Measurements from ENCODE around the gene HEY2.
"Not testable (repeated sequence)": the region's sequence is repeated elsewhere in the genome, so short reads cannot be mapped to it uniquely, and the experiment has no call there.

Gene HEY2

DNA sequence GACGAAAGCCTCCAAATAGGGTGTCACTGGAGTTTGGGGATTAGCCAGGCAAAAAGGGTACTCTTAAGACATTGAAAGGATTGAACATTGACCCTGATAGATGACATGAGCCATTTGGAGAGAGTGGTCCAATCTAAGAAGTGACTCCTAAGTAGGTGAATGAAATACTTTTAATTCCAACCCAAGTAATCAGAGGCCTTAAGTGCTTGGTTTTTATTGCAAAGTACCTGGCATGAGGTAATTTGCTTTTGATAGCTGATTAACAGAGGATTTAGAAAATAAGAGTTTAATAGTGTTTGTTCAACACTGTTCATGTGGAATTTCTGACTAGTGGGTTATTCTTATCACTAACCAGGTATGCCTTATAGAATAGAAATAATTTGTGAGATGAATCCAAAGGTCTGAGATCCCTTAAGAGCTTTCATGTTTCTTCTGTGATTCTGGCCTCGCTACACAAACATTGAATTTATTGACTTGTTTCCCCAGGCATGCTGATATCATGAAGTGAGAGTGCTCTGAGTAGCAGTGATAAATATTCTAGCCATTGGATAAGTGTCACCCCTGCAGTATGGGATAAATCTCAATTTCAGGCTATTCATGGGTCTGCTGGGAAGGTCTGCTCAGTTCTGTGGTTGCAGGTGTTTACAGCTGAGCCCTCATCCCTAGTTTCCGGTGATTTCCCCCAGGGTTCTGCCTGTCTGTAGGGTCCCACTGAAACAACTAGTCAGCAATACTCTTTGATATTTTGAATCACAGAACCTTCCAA, 47.9 kb downstream of the HEY2 start:
- DNase-seq = no peak

DNA sequence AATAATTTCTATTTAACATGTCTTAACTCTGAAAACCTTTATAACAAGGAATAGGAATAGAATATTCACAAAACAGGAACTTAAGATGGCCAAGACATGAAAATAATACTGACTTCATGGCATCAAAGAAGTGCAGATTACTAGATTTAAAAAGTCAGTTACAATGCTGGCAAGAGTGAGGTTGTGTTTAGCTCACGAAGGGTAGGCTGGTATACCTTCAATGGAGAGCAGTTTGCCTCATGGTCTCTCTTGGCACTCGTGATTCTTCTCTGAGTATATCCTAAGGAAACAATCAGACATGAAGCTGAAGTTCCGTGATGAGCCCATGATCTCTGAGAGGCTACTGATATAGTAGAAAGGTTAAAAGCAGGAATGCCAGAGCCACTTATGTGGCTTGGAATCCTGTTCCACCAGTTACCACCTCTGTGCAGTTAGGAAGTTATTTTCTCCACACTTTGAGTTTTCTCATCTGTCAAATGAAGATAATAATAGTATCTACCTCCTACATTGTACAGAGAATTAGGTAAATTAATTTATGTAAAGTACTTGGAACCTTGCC, 48.5 kb downstream of the HEY2 start:
- peak in 1 of 2 donors; percentile 9 for DNase-seq

DNA sequence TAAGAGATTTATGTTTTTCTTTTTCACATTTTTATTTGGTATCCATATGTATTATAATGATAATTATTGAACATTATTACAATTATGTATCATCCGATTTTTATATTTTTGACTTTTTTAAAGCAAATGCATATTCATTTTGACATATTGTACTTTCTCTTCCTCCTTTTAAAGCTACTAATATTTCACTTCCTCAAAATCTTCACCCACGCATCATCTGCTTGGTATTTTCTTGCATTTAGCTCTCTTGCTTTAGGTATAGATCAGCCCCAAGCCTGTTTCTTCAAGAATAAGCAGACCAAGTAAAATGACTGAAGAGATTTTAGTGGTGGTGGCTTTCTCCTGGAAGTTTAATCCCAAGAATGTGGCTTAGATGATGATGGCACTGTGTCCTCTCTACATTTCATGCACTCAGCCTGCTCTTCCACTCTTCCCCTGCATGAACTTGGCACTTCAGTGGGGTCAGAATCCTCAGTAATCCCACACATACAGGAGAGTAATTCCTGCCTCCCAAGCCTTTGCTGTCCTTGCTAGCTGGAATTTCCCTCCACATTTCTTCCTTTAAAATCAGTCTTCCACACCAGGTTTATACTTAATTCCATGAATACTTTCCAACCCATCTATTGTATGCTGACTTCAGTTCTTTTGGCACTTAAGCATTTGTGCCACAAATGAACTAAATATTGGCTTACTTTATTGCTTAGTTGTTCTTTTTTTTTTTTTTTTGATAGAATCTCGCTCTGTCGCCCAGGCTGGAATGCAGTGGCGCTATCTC, 49.5 kb downstream of the HEY2 start:
- peak; percentile 82 to 88 for DNase-seq

DNA sequence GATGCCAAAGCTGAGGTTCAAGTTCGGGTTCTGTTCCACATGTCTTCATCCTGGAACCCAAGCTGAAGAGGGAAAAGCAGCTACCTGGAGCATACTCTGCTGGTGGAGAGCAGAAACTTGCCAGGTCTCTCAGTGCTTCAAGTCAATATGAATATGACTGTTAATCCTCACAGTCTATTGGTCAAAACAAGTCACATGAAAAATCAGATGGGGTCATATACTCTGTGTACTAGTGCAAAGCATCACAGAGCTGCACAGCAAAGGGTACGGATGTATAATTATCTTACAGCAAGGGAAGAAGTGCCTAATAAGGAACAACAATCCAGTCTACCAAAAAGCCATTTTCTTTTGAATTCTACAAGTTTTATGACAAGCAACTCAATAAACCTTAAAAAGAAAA, 53.0 kb downstream of the HEY2 start:
- no peak for DNase-seq

DNA sequence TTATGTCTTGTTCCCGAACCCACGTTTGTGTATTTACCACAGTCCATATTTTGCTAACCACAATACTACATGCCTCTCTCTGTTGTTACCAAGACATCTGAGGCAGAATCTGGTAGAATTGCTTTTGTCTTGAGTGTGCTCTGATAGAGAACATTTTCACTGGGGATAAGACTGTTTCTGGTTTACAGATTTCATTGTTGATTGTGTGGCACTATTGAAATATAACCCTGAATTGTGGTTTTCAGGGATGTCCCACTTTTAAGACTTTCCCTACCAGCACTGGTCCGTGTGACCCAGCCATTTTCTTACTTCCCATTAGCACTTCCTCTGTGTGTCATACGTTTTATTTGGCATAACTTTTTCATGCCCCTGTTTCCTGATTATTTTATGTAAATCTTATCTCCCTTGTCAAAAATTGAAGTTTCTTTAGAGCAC, 53.5 kb downstream of the HEY2 start:
- peak; percentile 81 to 83 for DNase-seq

DNA sequence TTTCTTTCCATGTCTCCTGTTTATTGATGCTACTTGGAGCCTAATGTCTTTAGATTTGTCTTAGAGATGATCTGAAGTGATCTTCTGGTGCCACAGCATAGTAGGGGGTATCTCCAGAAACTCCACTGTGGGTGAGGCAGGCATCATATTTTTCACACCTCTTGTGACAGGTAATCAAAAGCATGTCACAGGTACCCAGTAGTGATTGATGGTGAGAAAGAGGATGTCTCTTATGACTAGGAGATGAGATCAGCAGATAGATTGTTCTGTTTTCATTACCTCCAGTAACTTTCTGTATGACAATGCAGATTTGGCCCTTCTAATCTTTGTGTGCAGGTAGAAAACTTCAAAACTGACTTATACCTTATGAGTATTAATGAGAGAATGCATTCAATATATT, 54.8 kb downstream of the HEY2 start:
- no peak for DNase-seq

DNA sequence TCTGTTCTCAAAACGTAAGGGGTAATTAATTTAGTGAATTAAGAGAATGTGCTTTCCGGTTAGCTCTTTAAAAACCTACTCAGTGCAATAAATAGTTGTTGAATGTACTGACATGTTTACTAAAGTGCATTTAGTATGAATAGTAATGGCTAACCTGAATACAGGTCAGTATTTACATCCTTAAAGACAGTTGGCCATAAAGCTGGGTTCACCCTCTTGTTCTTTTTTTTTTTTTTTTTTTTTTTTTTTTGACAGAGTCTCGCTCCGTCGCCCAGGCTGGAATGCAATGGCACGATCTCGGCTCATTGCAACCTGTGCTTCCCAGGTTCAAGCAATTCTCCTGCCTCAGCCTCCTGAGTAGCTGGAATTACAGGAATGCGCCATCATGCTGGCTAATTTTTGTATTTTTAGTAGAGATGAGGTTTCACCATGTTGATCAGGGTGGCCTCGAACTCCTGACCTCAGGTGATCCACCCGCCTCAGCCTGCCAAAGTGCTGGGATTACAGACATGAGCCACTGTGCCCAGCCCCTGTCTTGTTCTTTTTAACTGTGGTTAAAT, 55.5 kb downstream of the HEY2 start:
- not testable (repeated sequence) for DNase-seq

DNA sequence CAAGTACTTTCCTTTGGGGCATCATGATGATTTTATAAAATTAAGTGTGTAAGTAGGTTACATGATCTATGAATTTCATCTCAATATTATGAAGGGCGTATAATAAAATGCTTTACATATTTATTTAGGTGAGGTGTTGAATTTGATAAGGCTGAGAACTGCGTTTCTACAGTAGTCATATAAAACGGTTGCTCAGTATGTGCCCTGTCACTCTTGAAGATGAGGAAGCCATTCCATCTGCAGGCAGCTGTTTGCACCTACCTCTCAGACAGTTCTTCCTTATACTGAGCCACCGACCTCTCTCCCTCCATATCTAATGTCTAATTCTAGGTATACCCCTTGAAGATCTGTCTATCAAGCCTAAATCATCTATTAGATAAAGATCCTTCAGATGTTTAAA, 57.4 kb downstream of the HEY2 start:
- DNase-seq = peak in 1 of 2 donors; percentile 15

DNA sequence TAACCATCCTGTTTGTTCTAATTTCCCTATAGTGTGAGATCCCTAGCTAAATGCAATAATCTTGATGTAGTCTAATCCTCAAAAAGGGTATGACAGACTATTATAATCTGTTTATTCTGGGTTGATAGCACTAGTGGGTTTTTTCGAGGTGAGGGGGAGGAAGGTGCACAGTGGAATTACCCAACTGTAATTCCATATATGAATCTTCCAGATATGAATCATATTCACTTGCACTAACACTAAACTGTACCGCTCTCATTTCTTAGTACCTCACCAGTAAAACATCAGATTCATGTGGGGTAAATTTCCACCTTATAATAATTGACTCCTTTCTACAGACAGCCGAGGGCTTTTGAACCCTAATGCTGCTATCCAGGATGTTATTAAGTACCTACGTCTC, 57.9 kb downstream of the HEY2 start:
- DNase-seq = no peak

DNA sequence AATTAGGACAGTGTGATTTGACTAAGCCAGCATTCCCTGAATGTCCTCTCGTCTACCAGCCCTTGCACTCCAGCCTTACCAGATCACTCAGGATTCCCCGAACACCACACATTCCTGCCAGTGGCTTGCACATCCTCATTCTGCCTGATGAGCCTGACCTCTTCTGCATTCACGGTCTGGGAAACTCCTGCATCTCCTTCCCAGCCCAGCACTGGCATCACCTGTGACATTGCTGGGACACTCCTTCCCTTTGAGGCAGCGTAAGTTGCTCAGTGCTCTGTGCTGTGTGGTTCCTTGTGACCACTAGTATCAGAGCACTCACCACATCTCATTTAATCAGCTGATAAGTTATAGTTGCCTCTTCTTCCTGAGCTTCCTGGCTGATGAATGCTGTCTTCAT, 58.6 kb downstream of the HEY2 start:
- peak in 1 of 2 donors; percentile 29 for DNase-seq

DNA sequence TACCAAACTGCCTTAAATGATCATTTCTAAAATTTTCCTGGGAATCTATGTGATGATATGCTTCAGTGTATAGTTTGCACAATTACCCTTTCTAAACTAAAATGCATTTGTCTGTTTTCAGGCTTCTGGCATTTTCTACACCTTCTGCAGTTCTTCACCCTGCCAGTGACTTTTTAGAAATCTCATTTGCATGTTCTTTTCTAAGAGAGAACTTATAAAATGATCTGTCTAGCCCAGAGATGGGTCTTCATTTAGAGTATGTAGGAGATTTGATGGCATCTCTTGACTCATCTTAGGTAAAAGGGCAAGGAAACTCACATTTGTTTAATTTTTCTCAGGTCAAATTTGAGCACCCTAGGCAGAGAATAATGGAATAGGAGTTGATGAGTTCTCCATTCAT, 59.2 kb downstream of the HEY2 start:
- no peak for DNase-seq

DNA sequence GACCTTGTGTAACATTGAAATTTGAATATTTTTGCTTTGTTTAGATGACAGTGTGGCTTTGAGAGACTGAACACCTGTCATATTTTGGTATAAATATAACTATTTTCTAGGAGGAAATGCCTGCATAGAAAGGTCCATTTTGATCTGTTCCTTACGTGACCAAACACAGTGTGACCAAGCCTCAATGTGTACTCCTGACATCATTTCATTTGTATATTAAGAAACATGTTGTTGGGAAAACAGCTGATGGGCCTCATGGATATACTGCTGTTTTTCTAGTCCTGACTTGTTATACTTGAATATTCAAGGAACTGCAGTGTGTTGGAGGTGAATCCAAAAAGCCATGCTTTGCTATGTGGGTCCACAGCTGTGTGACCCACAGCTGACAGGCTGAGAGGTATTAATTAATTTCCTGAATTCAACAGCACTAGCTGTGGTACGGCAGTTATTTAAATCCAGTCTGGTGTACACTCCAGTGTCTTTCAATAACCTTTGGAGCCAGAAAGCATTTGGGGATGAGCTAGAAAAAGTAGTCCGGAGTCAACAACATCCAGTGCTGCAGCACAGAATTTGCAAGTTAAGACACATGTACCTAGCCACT, 60.2 kb downstream of the HEY2 start:
- DNase-seq = peak; percentile 64 to 70

DNA sequence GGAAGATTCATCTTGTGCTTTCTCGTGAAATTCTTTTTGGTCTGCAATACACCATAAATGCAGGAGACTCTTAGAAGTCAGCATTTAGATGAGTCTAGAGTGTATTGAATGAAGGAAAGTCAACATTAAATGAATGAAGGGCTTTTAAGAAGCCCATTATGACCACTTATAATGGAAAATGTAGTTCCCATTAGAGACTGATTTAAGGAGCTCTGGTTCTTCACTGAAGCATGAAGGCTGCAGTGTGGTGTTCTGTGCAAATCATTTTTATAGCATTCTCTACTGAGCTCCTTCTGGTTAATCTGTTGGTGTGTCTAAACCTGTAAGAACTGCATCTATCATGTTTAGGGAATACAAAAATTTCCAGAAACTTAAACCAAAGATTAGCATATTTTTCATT, 61.0 kb downstream of the HEY2 start:
- DNase-seq = no peak
